Measurements from ENCODE around the gene RALGDS.
"Not testable (repeated sequence)": the region's sequence is repeated elsewhere in the genome, so short reads cannot be mapped to it uniquely, and the experiment has no call there.

The RALGDS gene

DNA sequence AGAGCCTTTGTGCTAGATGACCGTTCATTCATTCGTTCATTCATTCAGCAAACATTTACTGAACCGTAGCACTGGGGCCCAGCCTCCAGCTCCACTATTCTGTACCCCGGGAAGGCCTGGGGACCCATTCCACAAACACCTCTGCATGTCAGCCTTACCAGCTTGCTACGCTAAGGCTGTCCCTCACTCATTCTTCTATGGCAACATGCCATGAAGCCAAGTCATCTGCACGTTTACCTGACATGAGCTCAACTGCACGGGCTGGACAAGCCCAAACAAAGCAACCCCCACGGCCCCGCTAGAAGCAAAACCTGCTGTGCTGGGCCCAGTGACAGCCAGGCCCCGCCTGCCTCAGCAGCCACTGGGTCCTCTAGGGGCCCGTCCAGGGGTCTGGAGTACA is 53.2 kb downstream of the RALGDS start:
- no peak for DNase-seq (ENCODE audit: low read depth in 3 of 3)

DNA sequence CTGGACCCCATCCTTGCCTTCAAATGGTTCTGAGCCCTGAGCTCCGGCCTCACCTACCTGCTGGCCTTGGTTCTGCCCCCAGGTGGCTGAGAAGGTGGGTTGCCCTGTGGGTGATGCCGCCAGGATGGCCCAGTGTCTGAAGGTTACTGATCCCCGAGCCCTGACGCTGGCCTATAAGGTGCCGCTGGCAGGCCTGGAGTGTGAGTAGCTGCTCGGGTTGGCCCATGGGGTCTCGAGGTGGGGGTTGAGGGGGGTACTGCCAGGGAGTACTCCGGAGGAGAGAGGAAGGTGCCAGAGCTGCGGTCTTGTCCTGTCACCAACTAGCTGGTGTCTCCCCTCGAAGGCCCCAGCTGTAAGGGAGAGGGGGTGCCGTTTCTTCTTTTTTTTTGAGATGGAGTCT is 54.0 kb downstream of the RALGDS start:
- DNase-seq (ENCODE audit: low read depth in 3 of 3), result no peak

DNA sequence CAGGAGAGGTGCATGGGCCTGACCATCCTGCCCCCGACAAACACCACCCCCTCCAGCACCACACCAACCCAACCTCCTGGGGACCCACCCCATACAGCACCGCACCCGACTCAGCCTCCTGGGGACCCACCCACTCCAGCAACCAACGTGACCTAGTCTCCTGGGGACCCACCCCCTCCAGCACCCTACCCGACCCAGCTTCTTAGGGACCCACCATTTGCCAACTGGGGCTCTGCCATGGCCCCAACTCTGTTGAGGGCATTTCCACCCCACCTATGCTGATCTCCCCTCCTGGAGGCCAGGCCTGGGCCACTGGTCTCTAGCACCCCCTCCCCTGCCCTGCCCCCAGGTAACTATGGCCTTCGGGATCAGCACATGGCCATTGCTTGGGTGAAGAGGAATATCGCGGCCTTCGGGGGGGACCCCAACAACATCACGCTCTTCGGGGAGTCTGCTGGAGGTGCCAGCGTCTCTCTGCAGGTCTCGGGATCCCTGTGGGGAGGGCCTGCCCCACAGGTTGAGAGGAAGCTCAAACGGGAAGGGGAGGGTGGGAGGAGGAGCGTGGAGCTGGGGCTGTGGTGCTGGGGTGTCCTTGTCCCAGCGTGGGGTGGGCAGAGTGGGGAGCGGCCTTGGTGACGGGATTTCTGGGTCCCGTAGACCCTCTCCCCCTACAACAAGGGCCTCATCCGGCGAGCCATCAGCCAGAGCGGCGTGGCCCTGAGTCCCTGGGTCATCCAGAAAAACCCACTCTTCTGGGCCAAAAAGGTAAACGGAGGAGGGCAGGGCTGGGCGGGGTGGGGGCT is 54.7 kb downstream of the RALGDS start:
- no peak for DNase-seq (ENCODE audit: low read depth in 3 of 3)

DNA sequence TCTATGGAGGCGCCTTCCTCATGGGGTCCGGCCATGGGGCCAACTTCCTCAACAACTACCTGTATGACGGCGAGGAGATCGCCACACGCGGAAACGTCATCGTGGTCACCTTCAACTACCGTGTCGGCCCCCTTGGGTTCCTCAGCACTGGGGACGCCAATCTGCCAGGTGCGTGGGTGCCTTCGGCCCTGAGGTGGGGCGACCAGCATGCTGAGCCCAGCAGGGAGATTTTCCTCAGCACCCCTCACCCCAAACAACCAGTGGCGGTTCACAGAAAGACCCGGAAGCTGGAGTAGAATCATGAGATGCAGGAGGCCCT is 56.0 kb downstream of the RALGDS start:
- DNase-seq (ENCODE audit: low read depth in 3 of 3), result no peak

DNA sequence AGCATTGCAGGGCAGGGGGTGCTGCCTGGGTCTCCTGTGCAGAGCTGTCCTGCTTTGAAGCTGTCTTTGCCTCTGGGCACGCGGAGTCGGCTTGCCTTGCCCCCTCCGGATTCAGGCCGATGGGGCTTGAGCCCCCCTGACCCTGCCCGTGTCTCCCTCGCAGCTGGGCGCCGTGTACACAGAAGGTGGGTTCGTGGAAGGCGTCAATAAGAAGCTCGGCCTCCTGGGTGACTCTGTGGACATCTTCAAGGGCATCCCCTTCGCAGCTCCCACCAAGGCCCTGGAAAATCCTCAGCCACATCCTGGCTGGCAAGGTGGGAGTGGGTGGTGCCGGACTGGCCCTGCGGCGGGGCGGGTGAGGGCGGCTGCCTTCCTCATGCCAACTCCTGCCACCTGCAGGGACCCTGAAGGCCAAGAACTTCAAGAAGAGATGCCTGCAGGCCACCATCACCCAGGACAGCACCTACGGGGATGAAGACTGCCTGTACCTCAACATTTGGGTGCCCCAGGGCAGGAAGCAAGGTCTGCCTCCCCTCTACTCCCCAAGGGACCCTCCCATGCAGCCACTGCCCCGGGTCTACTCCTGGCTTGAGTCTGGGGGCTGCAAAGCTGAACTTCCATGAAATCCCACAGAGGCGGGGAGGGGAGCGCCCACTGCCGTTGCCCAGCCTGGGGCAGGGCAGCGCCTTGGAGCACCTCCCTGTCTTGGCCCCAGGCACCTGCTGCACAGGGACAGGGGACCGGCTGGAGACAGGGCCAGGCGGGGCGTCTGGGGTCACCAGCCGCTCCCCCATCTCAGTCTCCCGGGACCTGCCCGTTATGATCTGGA is 56.6 kb downstream of the RALGDS start:
- no peak for DNase-seq (ENCODE audit: low read depth in 3 of 3)

DNA sequence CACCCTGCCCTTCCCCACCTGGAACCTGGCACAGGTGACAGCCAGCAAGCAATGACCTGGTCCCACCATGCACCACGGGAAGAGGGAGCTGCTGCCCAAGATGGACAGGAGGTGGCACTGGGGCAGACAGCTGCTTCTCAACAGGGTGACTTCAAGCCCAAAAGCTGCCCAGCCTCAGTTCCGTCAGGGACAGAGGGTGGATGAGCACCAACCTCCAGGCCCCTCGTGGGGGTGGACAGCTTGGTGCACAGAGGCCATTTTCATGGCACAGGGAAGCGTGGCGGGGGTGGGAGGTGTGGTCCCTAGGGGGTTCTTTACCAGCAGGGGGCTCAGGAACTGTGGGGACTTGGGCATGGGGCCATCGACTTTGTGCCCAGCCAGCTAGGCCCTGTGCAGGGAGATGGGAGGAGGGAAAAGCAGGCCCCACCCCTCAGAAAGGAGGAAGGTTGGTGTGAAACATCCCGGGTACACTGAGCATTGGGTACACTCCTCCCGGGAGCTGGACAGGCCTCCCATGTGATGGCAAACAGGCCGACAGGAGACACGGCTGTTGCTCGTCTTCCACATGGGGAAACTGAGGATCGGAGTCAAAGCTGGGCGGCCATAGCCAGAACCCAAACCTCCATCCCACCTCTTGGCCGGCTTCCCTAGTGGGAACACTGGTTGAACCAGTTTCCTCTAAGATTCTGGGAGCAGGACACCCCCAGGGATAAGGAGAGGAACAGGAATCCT is 57.4 kb downstream of the RALGDS start:
- DNase-seq (ENCODE audit: low read depth in 3 of 3), result no peak

DNA sequence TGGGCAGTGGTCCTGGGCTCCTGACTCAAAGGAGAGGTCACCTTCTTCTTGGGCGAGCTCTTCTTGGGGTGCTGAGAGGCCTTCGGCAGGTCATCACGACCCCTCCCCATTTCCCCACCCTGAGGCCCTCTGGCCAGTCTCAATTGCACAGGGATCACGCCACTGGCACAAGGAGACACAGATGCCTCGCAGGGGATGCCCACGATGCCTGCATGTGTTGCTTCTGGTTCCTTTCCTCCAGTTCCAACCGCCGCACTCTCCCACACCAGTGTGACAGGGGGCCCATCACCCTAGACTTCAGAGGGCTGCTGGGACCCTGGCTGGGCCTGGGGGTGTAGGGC is 57.9 kb downstream of the RALGDS start:
- DNase-seq (ENCODE audit: low read depth in 3 of 3), result no peak

DNA sequence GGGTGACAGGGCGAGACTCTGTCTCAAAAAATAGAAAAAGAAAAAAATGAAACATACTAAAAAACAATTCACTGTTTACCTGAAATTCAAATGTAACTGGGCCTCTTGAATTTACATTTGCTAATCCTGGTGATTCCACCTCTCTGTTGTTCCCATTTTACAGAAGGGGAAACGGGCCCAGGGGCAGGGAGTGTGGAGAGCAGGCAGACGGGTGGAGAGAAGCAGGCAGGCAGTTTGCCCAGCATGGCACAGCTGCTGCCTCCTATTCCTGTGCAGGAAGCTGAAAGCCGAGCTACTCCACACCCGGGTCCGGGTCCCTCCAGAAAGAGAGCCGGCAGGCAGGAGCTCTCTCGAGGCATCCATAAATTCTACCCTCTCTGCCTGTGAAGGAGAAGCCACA is 58.5 kb downstream of the RALGDS start:
- DNase-seq (ENCODE audit: low read depth in 3 of 3), result not testable (repeated sequence)

DNA sequence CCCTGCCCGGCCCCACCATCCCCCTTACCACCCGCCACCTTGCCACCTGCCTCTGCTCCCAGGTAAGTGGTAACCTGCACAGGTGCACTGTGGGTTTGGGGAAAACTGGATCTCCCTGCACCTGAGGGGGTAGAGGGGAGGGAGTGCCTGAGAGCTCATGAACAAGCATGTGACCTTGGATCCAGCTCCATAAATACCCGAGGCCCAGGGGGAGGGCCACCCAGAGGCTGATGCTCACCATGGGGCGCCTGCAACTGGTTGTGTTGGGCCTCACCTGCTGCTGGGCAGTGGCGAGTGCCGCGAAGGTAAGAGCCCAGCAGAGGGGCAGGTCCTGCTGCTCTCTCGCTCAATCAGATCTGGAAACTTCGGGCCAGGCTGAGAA is 59.3 kb downstream of the RALGDS start, which contains the start of gene CEL:
CEL (plus strand) TSS at position 218 of the 382 bp plus-strand sequence; CDS start at position 240, 22 bp downstream.
- not testable (repeated sequence) for DNase-seq (ENCODE audit: low read depth in 3 of 3)

DNA sequence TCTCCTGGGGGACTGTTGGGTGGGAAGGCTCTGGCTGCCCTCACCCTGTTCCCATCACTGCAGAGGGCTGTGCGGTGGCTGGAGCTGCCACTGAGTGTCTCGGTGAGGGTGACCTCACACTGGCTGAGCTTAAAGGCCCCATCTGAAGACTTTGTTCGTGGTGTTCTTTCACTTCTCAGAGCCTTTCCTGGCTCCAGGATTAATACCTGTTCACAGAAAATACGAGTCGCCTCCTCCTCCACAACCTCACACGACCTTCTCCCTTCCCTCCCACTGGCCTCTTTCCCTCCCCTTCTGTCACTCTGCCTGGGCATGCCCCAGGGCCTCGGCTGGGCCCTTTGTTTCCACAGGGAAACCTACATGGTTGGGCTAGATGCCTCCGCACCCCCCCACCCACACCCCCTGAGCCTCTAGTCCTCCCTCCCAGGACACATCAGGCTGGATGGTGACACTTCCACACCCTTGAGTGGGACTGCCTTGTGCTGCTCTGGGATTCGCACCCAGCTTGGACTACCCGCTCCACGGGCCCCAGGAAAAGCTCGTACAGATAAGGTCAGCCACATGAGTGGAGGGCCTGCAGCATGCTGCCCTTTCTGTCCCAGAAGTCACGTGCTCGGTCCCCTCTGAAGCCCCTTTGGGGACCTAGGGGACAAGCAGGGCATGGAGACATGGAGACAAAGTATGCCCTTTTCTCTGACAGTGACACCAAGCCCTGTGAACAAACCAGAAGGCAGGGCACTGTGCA is 59.8 kb downstream of the RALGDS start:
- DNase-seq (ENCODE audit: low read depth in 3 of 3), result not testable (repeated sequence)

DNA sequence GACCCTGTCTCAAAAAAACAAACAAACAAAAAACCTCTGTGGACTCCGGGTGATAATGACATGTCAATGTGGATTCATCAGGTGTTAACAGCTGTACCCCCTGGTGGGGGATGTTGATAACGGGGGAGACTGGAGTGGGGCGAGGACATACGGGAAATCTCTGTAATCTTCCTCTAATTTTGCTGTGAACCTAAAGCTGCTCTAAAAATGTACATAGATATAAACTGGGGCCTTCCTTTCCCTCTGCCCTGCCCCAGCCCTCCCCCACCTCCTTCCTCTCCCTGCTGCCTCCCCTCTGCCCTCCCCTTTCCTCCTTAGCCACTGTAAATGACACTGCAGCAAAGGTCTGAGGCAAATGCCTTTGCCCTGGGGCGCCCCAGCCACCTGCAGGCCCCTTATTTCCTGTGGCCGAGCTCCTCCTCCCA is 60.6 kb downstream of the RALGDS start:
- no peak for DNase-seq (ENCODE audit: low read depth in 3 of 3)

DNA sequence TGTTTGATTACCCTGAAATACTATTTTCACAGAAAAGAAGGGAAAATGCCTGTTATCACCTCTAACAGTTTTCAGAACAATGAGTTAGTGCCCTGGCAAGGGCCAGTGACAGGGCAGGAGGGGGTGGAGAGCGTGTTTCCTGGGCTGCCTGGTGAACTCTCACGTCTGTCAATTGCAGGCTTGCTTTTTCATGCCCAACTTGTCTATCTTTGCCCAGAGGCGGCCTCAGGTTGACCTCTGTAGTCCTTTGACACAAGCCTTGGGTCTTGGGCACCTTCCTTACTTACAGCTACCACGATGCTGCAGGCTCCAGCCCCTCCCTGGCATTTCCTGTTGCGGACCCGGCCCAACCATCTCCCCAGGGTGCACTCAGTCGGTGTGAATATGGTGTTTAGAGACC is 61.4 kb downstream of the RALGDS start:
- DNase-seq (ENCODE audit: low read depth in 3 of 3), result no peak

DNA sequence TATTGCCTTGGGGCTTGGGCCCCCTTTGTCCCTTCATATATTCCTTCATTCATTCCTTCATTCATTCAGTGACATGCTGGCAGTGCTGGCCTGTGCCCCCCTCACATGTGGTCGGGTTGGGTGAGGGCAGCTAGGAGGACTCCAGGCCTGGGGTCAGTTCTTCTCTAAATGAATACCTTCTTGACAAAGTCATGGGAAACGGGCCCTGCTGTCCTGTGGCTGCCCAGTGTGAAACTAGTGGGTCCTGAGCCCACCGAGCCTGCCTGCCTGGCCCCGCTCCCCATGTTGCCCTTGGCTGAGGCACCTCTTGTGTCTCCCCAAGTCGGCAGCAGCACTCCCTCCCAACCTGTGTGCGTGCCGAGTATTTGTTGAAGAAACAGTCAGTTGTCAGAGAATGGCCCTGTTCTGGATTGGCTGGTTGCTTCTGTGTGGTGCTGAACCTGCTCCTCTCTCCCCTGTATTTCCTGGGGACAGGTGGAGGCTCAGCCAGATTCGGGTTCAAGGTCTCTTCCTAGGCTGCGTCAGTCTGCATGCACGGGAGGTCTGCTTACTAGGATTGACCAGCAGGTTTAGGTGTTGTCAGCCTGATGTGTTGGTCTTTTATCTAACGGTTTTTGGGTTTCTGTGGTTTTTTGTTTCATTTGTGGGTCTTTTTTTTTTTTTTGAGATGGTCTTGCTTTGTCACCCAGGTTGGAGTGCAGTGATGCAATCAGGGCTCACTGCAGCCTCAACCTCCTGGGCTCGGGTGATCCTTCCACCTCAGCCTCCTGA is 62.3 kb downstream of the RALGDS start:
- DNase-seq (ENCODE audit: low read depth in 3 of 3), result no peak

DNA sequence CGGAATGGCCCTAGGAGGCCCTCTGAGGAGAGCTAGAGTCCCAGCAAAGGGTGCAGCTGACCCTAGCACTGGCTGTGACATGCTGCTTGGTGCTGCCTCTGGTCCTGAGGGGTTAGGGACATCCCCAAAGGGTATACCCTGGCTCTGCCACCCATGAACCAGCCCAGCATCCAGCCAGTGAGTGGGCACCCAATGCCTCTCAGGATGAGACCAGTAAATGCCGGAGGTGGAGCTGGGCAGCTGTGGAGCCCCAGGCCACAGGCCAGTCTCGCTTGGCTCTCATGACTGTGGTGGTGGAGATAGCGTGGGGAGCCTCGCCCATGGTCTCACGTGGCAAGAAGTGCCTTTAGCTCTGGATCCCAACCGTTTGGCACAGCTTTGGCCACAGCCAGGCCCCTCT is 63.0 kb downstream of the RALGDS start:
- no peak for DNase-seq (ENCODE audit: low read depth in 3 of 3)

DNA sequence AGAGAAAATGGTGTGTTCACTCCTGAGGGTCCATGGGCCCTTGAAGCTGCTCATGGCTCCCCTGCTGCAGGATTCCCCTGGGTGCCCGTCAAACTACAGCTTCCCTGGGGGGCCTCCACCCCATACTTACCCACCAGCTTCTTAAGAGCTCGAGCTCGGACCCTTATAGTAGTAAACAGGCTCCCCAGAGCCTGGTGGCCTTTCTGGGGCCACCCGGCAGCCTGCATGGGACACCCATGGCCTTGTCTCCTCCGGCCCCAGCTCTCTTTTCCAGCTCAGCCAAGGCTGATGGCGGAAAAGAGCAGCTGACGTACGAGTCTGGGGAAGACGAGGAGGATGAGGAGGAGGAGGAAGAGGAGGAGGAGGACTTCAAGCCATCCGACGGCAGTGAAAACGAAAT is 63.5 kb downstream of the RALGDS start:
- no peak for DNase-seq (ENCODE audit: low read depth in 3 of 3)

DNA sequence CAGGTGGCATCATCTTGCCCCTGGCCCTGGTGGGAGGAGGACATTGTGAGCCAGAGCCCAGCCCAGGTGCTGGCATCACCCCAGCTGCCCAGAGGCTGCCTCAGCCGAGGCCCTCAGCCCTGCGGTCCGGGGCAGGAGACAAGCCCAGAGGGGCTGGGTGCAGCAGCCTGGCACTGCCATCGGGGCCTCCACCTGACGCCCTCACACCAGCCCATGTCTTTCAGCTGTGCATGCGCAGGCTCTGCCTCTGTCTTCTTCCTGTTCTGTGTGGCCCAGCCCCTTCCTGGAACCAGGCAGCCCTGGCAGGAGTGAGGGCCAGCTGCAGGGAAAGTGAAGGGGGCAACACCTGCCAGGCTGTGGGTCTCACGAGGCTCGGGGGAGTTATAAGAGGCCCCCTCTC is 64.0 kb downstream of the RALGDS start:
- no peak for DNase-seq (ENCODE audit: low read depth in 3 of 3)

DNA sequence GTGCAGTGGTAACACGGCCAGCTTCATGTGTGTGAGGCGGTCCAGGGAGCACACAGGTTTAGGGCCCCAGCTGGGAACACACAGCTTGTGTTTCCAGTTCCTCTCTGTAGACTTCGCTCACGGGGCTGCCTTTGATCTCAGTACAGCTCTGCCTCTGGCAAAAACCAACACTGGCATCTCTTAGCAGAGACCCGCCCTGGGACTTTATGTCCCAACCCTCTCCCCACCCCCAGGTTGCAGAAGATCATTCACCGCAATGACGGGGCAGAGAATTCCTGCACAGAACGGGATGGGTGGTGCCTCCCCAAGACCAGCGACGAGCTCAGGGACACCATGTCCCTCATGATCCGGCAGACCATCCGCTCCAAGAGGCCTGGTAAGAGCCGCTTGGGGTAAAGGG is 64.5 kb downstream of the RALGDS start:
- DNase-seq (ENCODE audit: low read depth in 3 of 3), result no peak

DNA sequence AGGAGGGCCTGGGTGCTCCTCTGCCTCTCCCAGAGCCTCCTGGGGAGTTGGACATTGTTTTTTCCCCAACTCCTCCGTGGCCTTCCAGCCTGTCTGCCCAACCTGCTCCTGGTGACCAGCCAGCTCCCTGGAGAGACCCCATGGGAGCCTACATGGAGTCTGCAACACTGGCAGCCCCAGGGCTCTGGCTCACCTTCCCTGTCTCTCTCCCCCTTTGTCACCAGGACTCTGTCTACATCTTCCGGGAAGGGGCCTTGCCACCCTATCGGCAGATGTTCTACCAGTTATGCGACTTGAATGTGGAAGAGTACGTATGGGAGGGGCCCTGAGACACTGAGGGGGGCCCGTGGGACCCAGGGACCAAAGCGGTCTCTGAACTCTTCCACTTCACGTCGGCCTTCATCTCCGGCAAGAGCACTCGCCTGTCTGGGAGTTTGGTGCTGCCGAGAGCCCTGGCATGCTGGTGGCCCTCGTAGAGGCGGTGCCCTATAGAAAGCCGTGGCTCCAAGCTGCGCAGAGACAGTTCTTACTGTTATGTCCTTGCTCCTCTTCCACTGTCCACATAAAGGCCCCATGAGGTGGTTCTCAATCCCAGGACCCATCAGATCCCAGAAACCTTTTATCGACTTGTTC is 65.1 kb downstream of the RALGDS start:
- DNase-seq (ENCODE audit: low read depth in 3 of 3), result no peak

DNA sequence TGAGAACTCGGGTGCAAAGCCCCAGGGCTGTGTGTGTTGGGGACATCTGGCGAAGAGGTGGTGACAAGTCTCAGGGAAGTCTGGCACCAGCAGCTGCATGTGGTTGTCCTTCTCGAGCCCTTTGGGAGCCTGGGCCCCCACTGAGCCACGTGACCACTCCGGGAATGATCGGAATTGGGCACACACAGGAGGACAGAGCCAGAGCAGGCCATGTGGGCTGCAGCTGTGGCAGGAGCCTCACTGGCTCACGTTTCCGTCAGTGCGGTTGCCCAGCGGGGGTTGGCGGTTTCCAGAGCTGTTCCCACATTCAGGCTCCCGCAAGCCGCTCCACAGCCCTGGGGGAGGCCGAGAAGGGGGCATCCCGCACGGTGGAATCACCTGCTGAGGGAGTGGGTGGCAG is 66.1 kb downstream of the RALGDS start:
- DNase-seq (ENCODE audit: low read depth in 3 of 3), result no peak

DNA sequence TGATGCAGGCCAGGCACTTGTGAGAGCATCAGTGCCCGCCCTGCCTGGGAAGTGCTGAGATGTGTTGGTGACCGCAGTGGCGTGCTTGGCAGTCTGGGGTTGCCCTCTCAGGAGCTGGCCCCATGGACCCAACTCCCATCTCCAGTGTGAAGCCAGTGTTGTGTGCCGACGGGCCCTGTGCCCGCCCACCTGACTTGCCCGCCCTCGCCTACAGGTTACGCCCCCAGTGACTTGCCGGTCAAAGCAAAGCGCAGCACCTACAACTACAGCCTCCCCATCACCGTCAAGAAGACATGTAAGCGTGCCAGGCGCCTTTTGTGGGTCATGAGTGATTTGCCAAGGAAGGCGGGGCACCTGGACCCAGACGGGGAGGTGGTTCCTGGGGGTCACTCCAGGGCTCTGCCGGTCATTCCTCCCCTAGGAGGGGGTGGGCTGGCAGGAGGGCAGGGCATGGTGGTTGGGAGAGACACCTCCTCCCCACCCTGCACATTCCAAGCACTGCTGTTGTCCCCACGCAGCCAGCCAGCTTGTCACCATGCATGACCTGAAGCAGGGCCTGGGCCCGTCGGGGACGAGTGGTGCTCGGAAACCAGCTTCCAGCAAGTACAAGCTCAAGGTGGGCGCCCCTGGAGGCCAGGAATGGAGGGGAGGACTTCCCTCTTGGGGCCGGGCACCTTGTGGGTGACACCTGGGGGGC is 66.7 kb downstream of the RALGDS start:
- no peak for DNase-seq (ENCODE audit: low read depth in 3 of 3)

All from stimulated activated CD4-positive, alpha-beta T cell treated with anti-CD3 and anti-CD28 coated beads, TNF-alpha, amount 100 ng/mL, for 4 hours (primary cell).